Right renal cortex interstitium (tissue), 3 donors: Measurements from ENCODE around the gene WDCP. TPM values are rescaled to one million over a fixed set of nuclear protein-coding genes. Genes with fewer than 3 reads are reported as not detected.
"Not testable (repeated sequence)": the region's sequence is repeated elsewhere in the genome, so short reads cannot be mapped to it uniquely, and the experiment has no call there.

Experiments
- DNase-seq, 3 donors: peaks; one replicate each; pipeline ENCODE4 v3.0.0-alpha.2; 2013; ENCODE audit warnings: low read depth in 3 of 3, low spot score in 2 of 3
- polyA plus RNA-seq, 3 donors: library from polyadenylated mRNA; unstranded; fragments of 120-200 nt; gene quantifications; one replicate each; pipeline ENCODE4 v1.2.1, GENCODE V29; 2013; ENCODE audit not compliant: insufficient read length in 3 of 3

WDCP gene
- 10 to 100 TPM; 15.1 to 16.7 (median 15.9) TPM for polyA plus RNA-seq

DNA sequence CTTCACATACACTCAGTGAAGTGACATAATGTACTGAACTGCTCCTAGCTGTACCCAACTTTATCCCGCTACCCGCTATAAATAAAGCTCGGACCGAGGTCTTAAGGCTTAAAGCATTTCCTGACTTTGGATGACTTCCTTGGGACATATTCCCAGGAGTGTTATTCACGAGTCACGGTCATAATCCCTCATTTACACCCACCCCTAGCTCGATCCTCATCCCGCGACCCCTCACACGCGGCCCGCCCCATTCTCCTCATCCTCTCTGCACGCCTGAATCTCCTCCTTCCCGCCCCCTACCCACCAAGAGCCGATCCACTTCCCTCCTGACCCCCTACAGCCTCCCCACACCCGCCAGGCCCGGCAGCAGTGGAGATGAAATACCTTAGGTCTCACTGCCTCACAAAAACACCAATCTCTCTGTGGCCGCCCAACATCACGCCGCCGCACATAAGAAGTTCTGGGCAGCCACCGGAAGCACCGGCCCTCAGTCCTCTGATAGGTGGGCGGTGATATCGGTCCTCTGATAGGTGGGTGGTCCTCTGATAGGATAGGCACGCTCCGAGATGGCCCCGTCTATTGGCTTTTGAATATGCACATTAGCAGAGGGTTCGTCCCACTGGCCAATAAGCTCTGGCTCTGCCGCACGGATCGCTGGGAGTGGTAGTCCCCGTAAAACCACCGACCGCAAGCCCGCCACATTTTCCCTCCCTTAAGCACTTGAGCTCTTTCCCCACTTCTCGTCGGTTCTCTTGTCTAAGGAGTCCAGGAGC, at the start of gene WDCP:
TSS of gene WDCP (minus strand) at position 462 of the 773 bp plus-strand sequence. CDS start 7,897 bp downstream, outside the sequence.
- peak; percentile 89 to 95 (median 89) for DNase-seq

- not testable (repeated sequence) for DNase-seq
These were observed 48.0 kb upstream of the WDCP start for GRCh38 chr2:24095171-24095677.

DNA sequence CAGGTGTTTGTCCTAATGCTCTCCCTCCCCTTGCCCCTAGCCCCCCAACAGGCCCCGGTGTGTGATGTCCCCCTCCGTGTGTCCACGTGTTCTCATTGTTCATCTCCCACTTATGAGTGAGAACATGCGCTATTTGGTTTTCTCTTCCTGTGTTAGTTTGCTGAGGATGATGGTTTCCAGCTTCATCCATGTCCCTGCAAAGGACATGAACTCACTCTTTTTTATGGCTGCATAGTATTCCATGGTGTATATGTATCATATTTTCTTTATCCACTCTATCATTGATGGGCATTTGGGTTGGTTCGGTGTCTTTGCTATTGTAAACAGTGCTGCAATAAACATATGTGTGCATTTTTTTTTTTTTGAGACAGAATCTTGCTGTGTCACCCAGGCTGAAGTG, 46.1 kb upstream of the WDCP start:
- not testable (repeated sequence) for DNase-seq

- no peak for DNase-seq
These were observed 41.7 kb upstream of the WDCP start for GRCh38 chr2:24088821-24089359.

DNA sequence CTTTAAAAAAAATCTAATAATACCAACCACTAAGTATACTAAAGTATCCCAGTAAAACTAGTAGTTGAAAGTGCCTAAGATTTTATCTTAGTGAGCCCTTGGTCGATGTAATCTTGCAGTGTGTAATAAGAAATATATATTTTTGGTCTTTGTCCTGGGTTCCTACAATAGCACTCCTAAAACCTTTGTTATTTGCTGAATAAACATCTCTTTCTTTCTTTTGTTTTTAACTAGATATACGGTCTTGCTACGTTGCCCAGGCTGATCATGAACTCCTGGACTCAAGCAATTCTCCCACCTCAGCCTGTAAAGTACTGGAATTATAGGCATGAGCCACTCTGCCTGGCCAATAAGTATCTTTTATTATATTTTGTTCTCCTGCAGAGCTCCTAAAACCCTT, 39.8 kb upstream of the WDCP start:
- no peak for DNase-seq

- DNase-seq: no peak
These were observed 39.0 kb upstream of the WDCP start for GRCh38 chr2:24086241-24086640.

- no peak for DNase-seq
These were observed 38.0 kb upstream of the WDCP start for GRCh38 chr2:24085200-24085489.

DNA sequence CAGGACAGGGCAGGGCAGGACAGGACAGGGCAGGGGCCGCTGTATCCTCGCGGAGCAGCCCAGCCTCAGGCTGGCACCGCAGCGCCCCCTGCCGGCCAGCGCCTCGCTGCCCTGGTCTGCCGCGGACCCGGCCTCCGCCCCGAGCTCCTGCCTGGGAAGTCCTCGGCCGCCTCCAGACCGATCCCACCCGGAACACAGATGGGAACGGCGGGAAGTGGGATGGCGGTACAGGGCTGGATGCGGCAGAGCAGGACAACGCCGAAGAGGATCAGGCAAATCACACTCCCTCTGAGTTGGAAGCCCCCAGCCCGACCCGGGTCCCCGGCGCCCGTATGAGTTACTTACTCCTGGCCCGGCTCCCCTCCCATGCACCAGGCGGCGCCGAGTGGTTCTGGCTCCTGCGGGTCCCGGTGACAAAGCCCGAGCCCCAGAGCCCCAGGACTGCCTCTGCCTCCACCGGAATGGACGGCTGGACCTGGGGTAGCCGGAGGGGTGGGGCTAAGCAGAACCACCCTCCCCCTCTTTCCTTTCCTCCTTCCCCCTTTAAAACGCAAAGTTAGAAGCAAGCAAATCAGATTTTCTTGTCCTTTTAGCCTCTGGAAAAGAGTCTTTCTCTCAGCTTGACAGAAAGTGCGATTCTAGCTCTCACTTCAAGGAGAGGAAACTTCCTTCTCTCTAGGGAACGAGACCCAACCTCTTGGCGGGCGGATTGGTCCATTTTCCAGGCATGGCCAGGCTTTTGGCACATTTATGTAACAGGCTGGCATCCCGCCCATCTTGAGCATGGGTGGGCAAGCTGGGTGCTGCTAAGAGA, 37.4 kb upstream of the WDCP start, which contains the start of gene TP53I3:
TSS of gene TP53I3 (minus strand) at position 449 of the 814 bp plus-strand sequence. CDS start 508 bp downstream, outside the sequence.
- peak; percentile 82 to 86 (median 83) for DNase-seq

DNA sequence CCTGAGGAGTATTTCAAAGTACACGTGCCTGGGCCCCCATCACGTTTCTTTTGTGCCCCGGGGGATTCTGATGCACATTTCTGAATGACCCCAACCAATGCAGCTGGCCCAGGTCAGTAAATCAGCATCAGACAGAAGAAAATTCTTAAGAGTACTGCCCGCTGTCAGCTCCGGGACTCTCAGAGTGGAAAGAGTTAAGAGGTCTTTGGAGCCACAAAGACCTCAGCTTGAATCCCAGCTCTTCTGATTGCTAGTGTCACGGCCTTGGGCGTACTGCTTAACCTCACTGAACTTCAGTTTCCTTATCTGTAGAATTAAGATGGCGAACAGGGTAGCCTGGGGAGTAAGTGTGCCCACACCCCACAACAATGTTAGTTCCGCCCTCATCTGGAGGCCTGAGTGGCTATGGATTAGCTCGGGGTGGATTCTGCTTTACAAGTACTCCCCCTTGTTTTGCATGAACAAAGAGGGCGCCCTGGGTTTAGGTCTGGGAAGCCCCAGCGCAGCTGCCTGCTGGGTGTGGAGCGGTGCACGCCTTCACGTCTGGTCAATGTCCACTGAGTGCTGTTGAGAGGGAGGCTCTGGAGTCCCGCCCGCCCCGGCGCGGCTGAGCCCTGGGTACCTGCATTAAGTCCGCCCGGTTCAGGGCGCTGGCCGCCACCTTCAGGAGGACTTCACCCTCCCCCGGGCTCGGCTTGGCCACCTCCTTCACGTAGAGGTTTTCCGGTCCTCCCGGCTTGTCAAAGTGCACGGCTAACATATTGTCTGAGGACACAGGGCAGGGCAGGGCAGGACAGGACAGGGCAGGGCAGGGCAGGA, 36.6 kb upstream of the WDCP start:
- peak; percentile 56 to 74 (median 65) for DNase-seq

DNA sequence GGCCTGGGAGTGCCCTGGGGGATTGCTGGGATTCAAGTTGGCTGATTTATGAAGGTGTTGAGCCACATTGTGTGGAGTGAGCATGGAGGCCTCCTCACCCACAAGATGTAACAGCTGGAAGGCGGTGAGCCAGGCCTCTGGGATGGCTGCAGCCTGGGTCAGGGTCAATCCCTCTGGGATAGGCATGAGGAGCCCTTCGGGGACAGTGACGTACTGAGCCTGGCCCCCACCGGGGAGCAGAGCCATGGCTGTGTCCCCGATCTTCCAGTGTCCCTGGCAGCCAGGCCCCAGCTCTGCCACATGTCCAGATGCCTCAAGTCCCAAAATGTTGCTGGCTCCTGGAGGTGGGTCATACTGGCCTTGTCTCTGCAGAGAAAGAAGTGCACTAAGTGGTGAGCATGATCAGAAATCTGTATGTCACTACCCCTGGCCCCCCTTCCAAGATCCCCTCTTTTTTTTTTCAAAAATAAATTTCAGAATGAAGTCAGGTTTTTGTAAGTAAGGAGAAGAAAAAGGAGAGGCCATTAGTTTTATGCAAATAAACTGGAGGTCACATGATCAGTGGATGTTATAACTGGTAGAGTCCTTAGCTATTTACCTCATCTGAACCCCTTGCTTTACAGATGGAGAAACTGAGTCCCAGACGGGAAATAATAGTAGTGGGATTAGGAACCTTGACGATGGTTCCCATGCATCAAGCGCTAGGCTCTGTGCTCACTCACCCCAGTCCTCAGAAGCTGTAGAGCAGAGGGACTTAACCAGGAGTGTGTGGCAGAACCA, 35.8 kb upstream of the WDCP start:
- no peak for DNase-seq

GRCh38 chr2:24080701-24081100, 33.5 kb upstream of the WDCP start:
- no peak for DNase-seq

DNA sequence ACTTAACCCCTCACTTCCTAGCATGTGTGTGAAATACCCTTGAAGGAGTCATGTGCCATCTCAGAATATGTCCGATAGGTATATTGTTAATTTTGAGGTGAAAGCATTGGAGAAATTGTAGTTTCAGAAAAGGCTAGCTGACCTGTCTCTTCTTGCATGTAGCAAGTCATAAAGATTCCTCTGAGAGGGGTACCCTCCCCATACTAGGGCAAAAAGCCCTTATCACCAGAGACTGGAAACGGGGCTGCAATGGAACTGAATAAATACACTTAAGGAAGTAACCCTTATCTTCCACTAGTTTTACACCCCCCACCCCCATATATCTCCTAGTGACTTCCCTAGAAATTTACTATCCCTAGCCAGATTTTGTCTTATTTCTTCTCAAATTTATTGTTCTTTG, 30.7 kb upstream of the WDCP start:
- DNase-seq: no peak

- no peak for DNase-seq
These were observed 30.3 kb upstream of the WDCP start for GRCh38 chr2:24077535-24077877.

GRCh38 chr2:24076849-24077534, 29.8 kb upstream of the WDCP start:
- DNase-seq: no peak

DNA sequence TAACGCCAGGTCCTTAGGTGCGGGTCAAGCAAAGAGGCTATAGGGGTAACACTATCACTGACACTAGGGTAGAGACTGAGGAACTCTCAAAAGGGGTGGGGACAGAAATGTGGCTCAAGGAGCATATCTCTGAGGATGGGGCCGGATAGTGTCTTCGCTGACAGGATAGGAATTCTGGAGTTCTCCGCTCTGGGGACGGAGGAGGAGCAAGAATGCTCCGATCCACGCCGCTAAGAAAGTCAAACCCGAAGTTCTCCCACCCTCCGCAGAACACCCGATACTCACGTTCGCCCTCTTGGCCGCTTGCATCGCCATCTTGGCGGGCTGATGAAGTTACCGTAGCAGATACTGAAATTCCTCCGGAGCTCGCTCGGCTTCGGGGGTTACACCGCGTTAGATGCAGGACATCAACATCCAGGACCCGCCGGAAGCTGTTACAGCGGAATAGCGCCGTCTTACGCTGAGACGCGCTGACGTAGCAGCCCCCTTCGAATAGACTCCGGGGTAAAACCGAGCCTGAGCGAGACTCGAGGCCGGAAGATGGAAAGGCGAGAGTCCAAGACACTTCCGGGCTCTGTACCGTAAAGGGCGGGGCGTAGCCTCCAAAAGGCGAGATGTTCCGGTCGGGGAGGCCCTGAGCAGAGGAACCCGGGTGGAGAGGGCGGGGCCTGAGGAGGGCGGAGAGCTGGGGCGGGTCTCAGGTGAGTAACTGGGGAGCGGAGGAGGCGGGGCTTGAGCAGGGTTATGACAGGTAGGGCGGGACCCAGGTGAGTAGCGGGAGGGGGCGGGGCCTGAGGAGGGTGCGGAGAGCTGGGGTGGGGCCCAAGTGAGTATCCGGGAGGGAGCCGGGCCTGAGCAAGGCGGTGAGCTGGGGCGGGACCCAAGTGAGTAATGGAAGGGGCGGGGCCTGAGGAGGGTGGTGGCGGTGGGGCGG, 29.0 kb upstream of the WDCP start, which contains the start of gene SF3B6:
TSS of gene SF3B6 (minus strand) at position 412 of the 934 bp plus-strand sequence. CDS start at position 315, 97 bp downstream.
- peak; percentile 96 to 98 (median 98) for DNase-seq

GRCh38 chr2:24075259-24075658, 28.1 kb upstream of the WDCP start:
- no peak for DNase-seq

GRCh38 chr2:24073816-24074215, 26.6 kb upstream of the WDCP start:
- no peak for DNase-seq

DNA sequence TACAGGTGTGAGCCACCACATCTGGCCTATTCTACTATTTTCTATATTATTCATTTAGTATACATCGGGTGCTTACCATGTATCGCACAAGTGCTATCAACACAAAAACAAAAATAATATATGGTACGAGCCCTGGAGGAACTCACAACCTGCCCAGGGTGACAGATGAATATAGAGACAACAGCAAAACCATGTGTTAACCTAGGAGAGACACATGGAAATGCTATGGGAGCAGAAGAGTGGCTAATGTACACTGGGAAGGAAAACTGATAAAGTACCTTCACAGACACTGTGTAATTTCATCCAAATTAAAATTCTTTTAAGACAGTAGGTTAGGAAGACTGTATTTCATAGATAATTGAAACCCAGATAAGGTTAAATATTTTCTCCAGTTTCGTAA, 25.1 kb upstream of the WDCP start:
- DNase-seq: no peak
